H9 (cell line): Measurements from ENCODE around the gene C16orf95. TPM values are rescaled to one million over a fixed set of nuclear protein-coding genes. Genes with fewer than 3 reads are reported as not detected.

Experiments used
- DNase-seq: peaks from one replicate; pipeline ENCODE4 v3.0.0-alpha.2; 2017
- H2AFZ ChIP-seq: one replicate; pipeline ENCODE4 v1.6.1; 2013; ENCODE audit warnings: mild to moderate bottlenecking, low read length, control low read depth, moderate library complexity
- H2AK5ac ChIP-seq: 2 replicates; pipeline ENCODE4 v1.6.1; 2013; ENCODE audit warnings: low read length, control low read depth, mixed read lengths; ENCODE audit not compliant: insufficient read length
- H2BK120ac ChIP-seq: one replicate; pipeline ENCODE4 v1.6.1; 2013; ENCODE audit warnings: low read depth, mild to moderate bottlenecking, low read length, control low read depth, inconsistent platforms; ENCODE audit not compliant: poor library complexity, severe bottlenecking
- H2BK12ac ChIP-seq: 2 replicates; pipeline ENCODE4 v1.6.1; 2013; ENCODE audit warnings: low read length, control low read depth, mixed read lengths, low read depth; ENCODE audit not compliant: insufficient read length
- H2BK15ac ChIP-seq: 2 replicates; pipeline ENCODE4 v1.6.1; 2013; ENCODE audit warnings: low read depth, low read length, control low read depth
- H2BK20ac ChIP-seq: one replicate; pipeline ENCODE4 v1.6.1; 2013; ENCODE audit warnings: low read depth, mild to moderate bottlenecking, low read length, control low read depth, inconsistent platforms; ENCODE audit not compliant: poor library complexity, severe bottlenecking
- H2BK5ac ChIP-seq: 2 replicates; pipeline ENCODE4 v1.6.1; 2013; ENCODE audit warnings: low read length, control low read depth, mixed read lengths; ENCODE audit not compliant: insufficient read length
- H3K14ac ChIP-seq: 2 replicates; pipeline ENCODE4 v1.6.1; 2013; ENCODE audit warnings: low read length, control low read depth; ENCODE audit not compliant: insufficient read depth
- H3K18ac ChIP-seq: 2 replicates; pipeline ENCODE4 v1.6.1; 2013; ENCODE audit warnings: low read depth, mild to moderate bottlenecking, mixed read lengths, low read length, control low read depth; ENCODE audit not compliant: insufficient read length
- H3K23ac ChIP-seq: 2 replicates; pipeline ENCODE4 v1.6.1; 2013; ENCODE audit warnings: low read length, control low read depth, mixed read lengths, low read depth; ENCODE audit not compliant: insufficient read length
- H3K23me2 ChIP-seq: 2 replicates; pipeline ENCODE4 v1.6.1; 2013; ENCODE audit warnings: low read depth, mild to moderate bottlenecking, mixed read lengths, low read length, control low read depth; ENCODE audit not compliant: insufficient read length, poor library complexity, severe bottlenecking
- H3K27ac ChIP-seq: 2 replicates; pipeline ENCODE4 v1.5.1; 2013; ENCODE audit warnings: low read length, control low read depth, mixed read lengths, low read depth; ENCODE audit not compliant: insufficient read length
- H3K27me3 ChIP-seq: 2 replicates; pipeline ENCODE4 v1.6.1; 2013; ENCODE audit warnings: low read length, control low read depth, inconsistent platforms; ENCODE audit not compliant: insufficient read depth
- H3K4ac ChIP-seq: 2 replicates; pipeline ENCODE4 v1.6.1; 2013; ENCODE audit warnings: low read depth, mild to moderate bottlenecking, control low read depth, inconsistent platforms, low read length, moderate library complexity
- H3K4me1 ChIP-seq: 2 replicates; pipeline ENCODE4 v1.6.1; 2013; ENCODE audit warnings: low read length, control low read depth, inconsistent platforms; ENCODE audit not compliant: insufficient read depth
- H3K4me2 ChIP-seq: 2 replicates; pipeline ENCODE4 v1.6.1; 2013; ENCODE audit warnings: low read length, control low read depth, mixed read lengths; ENCODE audit not compliant: insufficient read length, insufficient read depth
- H3K56ac ChIP-seq: 2 replicates; pipeline ENCODE4 v1.6.1; 2013; ENCODE audit warnings: low read depth, mild to moderate bottlenecking, mixed read lengths, low read length, control low read depth; ENCODE audit not compliant: insufficient read length
- H3K79me1 ChIP-seq: 2 replicates; pipeline ENCODE4 v1.6.1; 2013; ENCODE audit warnings: low read depth, mild to moderate bottlenecking, moderate library complexity, low read length, control low read depth, inconsistent platforms; ENCODE audit not compliant: insufficient read depth, poor library complexity, severe bottlenecking
- H3K79me2 ChIP-seq: 2 replicates; pipeline ENCODE4 v1.6.1; 2013; ENCODE audit warnings: low read length, control low read depth, inconsistent platforms; ENCODE audit not compliant: insufficient read depth
- H3K9ac ChIP-seq: 2 replicates; pipeline ENCODE4 v1.6.1; 2013; ENCODE audit warnings: low read length, control low read depth, mixed read lengths; ENCODE audit not compliant: insufficient read length; ENCODE audit errors: extremely low read depth
- H3K9me3 ChIP-seq: one replicate; pipeline ENCODE4 v1.6.1; 2013; ENCODE audit warnings: low read depth, low read length, inconsistent platforms; ENCODE audit not compliant: control insufficient read depth
- H3T11ph ChIP-seq: one replicate; pipeline ENCODE4 v1.6.1; 2013; ENCODE audit warnings: mild to moderate bottlenecking, low read length, control low read depth, inconsistent platforms
- H4K20me1 ChIP-seq: one replicate; pipeline ENCODE4 v1.6.1; 2013; ENCODE audit not compliant: control insufficient read depth, insufficient read length, insufficient read depth
- H4K5ac ChIP-seq: 2 replicates; pipeline ENCODE4 v1.6.1; 2013; ENCODE audit warnings: low read depth, mild to moderate bottlenecking, mixed read lengths, low read length, control low read depth; ENCODE audit not compliant: insufficient read length
- H4K8ac ChIP-seq: replicated peaks from 2 replicates; pipeline ENCODE4 v1.6.1; 2013; ENCODE audit warnings: low read length, control low read depth, mixed read lengths, low read depth; ENCODE audit not compliant: insufficient read length
- H4K91ac ChIP-seq: 2 replicates; pipeline ENCODE4 v1.6.1; 2013; ENCODE audit warnings: low read depth, mild to moderate bottlenecking, moderate library complexity, mixed read lengths, low read length, control low read depth; ENCODE audit not compliant: insufficient read length
- H3K27ac Mint-ChIP-seq, 3 experiments: 2 replicates in 2 of 3; 3 replicates in 1 of 3; pipeline ENCODE4 v1.8.0; 2020 to 2021; ENCODE audit warnings: mixed read lengths in 3 of 3, mild to moderate bottlenecking in 1 of 3, moderate library complexity in 1 of 3
- H3K27me3 Mint-ChIP-seq: 2 replicates; pipeline ENCODE4 v1.8.0; 2021; ENCODE audit warnings: low read depth, mild to moderate bottlenecking, moderate library complexity, mixed read lengths
- H3K36me3 Mint-ChIP-seq, 3 experiments: 2 replicates in 2 of 3; 3 replicates in 1 of 3; pipeline ENCODE4 v1.8.0; 2020 to 2021; ENCODE audit warnings: low read depth in 3 of 3, mixed read lengths in 3 of 3; ENCODE audit not compliant: insufficient read depth in 1 of 3
- H3K4me1 Mint-ChIP-seq, 2 experiments: 2 replicates each; pipeline ENCODE4 v1.8.0; 2020; ENCODE audit warnings: mixed read lengths in 2 of 2
- H3K4me3 Mint-ChIP-seq, 2 experiments: 2 replicates in 1 of 2; 3 replicates in 1 of 2; pipeline ENCODE4 v1.8.0; 2020 to 2021; ENCODE audit warnings: mild to moderate bottlenecking in 2 of 2, mixed read lengths in 2 of 2, moderate library complexity in 1 of 2
- H3K9me3 Mint-ChIP-seq, 2 experiments: 2 replicates in 1 of 2; 3 replicates in 1 of 2; pipeline ENCODE4 v1.8.0; 2020; ENCODE audit warnings: mild to moderate bottlenecking in 2 of 2, mixed read lengths in 2 of 2, moderate library complexity in 1 of 2
- CTCF ChIP-seq: fragments of 200-600 bp; sonication (generic); conservative IDR thresholded peaks from 3 replicates; pipeline ENCODE4 v1.8.0; 2021; ENCODE audit warnings: antibody characterized with exemption, mild to moderate bottlenecking
- WGBS: extraction: QIAGEN DNeasy Blood & Tissue Kit; methylation state at CpG from one replicate; pipeline ENCODE4 v1.1.7; 2013; ENCODE audit warnings: missing lambda C conversion rate, low lambda C conversion rate, mixed read lengths; ENCODE audit not compliant: insufficient read length; ENCODE audit errors: extremely low coverage; 5-methylcytosine and 5-hydroxymethylcytosine counted together
- total RNA-seq: library from RNA; stranded (reverse); gene quantifications from 2 replicates; pipeline ENCODE4 v1.2.1, GENCODE V29; 2021

Gene C16orf95
- total RNA-seq, 1 experiment from 2014 or later, result 5.6 TPM

- H3K36me3 Mint-ChIP-seq, result peaks cover 0 to 7% (median 3%) of the 10 kb centered on the region in 3 experiments; a peak in 3 of 7 replicates
Observed at GRCh38 chr16:87322833-87323726, 5.9 kb upstream of the C16orf95 start.

More at GRCh38 chr16:87322833-87323726, 5.9 kb upstream of the C16orf95 start:
- Histone ChIP-seq H3K56ac (no peak overlapping the region), H2AK5ac (no peak overlapping the region), H2BK12ac (no peak overlapping the region), H3K9ac (no peak overlapping the region), H3K27ac (no peak overlapping the region), H2BK15ac (no peak overlapping the region), H4K8ac (no peak overlapping the region), H4K5ac (no peak overlapping the region), H3K4me2 (no peak overlapping the region), H2BK5ac (no peak overlapping the region), H3T11ph (no peak overlapping the region), H2BK20ac (no peak overlapping the region), H3K18ac (no peak overlapping the region), H3K4ac (no peak overlapping the region), H3K14ac (no peak overlapping the region), H3K4me1 (no peaks in the 10 kb centered on the region), H2AFZ (no peak overlapping the region), H3K23ac (no peak overlapping the region), H3K79me1 (no peaks in the 10 kb centered on the region), H4K20me1 (no peaks in the 10 kb centered on the region), H3K9me3 (no peaks in the 10 kb centered on the region), H3K23me2 (peaks cover 4% of the 10 kb centered on the region), H2BK120ac (no peak overlapping the region), H3K27me3 (no peaks in the 10 kb centered on the region), H3K79me2 (peaks cover 4% of the 10 kb centered on the region; the same call in 1 of the 2 replicates), H4K91ac (no peak overlapping the region)
- no peak overlapping the region for H3K4me3 Mint-ChIP-seq
- TF ChIP-seq CTCF, result no peak
- peak overlapping the region in 2 of 3 experiments; percentile 61 to 76; a peak in 1 of 7 replicates for H3K27ac Mint-ChIP-seq
- peaks cover 7 to 11% of the 10 kb centered on the region in 2 experiments for H3K4me1 Mint-ChIP-seq
- H3K27me3 Mint-ChIP-seq, result no peaks in the 10 kb centered on the region
- DNase-seq, result no peak
- WGBS, result no CpG with 5 or more reads among the region's 35 CpGs
- H3K9me3 Mint-ChIP-seq, result no peaks in the 10 kb centered on the region
